Measurements from ENCODE around the gene ARL15. TPM values are rescaled to one million over a fixed set of nuclear protein-coding genes. Genes with fewer than 3 reads are reported as not detected.

Gene ARL15
- total and polyA plus RNA-seq, 9 of the 15 experiments (the other 6 are each of a cell fraction or from before 2014, with no cell fraction given) = 18.5 to 80.4 (median 57.0) TPM

DNA sequence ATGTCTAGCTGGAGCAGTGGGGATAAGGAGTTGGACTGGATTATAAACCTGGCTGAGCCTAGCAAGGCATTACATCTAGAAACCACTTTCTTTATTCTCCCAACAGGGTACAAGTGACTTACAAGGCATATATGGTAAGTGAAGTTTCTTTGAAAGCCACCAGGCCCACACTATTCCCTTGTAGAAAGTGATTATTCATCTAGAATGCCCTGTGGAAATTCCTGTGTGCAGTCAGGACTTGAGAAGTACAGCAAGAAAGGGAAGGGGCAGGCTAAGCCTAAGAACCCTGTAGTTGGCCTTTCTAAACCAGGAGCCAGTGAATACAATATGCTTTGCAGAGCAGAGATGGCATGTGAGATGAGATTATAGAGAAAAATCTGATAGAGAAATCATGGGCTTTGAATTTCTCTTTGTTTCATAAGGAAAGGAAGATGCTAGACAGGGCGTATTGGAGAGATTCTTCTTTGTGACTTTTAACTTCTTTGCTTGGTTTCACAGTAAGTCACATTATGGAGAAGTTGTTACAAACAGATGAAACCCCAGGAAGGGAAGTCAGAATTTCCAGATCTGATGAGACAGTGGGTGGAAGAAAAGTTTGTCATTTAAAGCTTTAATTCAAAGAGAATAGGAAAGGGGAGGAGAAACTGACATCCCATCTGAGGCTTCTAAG, 428.2 kb downstream of the ARL15 start:
- CTCF ChIA-PET (ENCODE audit: low intra/inter-chr PET ratio) = no interaction called here
- TF ChIP-seq, protein P1, sequence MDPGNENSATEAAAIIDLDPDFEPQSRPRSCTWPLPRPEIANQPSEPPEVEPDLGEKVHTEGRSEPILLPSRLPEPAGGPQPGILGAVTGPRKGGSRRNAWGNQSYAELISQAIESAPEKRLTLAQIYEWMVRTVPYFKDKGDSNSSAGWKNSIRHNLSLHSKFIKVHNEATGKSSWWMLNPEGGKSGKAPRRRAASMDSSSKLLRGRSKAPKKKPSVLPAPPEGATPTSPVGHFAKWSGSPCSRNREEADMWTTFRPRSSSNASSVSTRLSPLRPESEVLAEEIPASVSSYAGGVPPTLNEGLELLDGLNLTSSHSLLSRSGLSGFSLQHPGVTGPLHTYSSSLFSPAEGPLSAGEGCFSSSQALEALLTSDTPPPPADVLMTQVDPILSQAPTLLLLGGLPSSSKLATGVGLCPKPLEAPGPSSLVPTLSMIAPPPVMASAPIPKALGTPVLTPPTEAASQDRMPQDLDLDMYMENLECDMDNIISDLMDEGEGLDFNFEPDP (CRISPR knock-in tag; IDR thresholded peaks at IDR 0.05) = no peak
- TF ChIP-seq, protein P2, sequence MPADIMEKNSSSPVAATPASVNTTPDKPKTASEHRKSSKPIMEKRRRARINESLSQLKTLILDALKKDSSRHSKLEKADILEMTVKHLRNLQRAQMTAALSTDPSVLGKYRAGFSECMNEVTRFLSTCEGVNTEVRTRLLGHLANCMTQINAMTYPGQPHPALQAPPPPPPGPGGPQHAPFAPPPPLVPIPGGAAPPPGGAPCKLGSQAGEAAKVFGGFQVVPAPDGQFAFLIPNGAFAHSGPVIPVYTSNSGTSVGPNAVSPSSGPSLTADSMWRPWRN (IDR thresholded peaks at IDR 0.05; ENCODE audit: low read depth) = no peak
- TF ChIP-seq, protein P3, sequence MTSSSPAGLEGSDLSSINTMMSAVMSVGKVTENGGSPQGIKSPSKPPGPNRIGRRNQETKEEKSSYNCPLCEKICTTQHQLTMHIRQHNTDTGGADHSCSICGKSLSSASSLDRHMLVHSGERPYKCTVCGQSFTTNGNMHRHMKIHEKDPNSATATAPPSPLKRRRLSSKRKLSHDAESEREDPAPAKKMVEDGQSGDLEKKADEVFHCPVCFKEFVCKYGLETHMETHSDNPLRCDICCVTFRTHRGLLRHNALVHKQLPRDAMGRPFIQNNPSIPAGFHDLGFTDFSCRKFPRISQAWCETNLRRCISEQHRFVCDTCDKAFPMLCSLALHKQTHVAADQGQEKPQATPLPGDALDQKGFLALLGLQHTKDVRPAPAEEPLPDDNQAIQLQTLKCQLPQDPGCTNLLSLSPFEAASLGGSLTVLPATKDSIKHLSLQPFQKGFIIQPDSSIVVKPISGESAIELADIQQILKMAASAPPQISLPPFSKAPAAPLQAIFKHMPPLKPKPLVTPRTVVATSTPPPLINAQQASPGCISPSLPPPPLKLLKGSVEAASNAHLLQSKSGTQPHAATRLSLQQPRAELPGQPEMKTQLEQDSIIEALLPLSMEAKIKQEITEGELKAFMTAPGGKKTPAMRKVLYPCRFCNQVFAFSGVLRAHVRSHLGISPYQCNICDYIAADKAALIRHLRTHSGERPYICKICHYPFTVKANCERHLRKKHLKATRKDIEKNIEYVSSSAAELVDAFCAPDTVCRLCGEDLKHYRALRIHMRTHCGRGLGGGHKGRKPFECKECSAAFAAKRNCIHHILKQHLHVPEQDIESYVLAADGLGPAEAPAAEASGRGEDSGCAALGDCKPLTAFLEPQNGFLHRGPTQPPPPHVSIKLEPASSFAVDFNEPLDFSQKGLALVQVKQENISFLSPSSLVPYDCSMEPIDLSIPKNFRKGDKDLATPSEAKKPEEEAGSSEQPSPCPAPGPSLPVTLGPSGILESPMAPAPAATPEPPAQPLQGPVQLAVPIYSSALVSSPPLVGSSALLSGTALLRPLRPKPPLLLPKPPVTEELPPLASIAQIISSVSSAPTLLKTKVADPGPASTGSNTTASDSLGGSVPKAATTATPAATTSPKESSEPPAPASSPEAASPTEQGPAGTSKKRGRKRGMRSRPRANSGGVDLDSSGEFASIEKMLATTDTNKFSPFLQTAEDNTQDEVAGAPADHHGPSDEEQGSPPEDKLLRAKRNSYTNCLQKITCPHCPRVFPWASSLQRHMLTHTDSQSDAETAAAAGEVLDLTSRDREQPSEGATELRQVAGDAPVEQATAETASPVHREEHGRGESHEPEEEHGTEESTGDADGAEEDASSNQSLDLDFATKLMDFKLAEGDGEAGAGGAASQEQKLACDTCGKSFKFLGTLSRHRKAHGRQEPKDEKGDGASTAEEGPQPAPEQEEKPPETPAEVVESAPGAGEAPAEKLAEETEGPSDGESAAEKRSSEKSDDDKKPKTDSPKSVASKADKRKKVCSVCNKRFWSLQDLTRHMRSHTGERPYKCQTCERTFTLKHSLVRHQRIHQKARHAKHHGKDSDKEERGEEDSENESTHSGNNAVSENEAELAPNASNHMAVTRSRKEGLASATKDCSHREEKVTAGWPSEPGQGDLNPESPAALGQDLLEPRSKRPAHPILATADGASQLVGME (CRISPR knock-in tag; IDR thresholded peaks at IDR 0.05) = no peak
- TF ChIP-seq, protein P4, sequence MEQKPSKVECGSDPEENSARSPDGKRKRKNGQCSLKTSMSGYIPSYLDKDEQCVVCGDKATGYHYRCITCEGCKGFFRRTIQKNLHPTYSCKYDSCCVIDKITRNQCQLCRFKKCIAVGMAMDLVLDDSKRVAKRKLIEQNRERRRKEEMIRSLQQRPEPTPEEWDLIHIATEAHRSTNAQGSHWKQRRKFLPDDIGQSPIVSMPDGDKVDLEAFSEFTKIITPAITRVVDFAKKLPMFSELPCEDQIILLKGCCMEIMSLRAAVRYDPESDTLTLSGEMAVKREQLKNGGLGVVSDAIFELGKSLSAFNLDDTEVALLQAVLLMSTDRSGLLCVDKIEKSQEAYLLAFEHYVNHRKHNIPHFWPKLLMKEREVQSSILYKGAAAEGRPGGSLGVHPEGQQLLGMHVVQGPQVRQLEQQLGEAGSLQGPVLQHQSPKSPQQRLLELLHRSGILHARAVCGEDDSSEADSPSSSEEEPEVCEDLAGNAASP (IDR thresholded peaks at IDR 0.05) = no peak
- TF ChIP-seq, protein P5, sequence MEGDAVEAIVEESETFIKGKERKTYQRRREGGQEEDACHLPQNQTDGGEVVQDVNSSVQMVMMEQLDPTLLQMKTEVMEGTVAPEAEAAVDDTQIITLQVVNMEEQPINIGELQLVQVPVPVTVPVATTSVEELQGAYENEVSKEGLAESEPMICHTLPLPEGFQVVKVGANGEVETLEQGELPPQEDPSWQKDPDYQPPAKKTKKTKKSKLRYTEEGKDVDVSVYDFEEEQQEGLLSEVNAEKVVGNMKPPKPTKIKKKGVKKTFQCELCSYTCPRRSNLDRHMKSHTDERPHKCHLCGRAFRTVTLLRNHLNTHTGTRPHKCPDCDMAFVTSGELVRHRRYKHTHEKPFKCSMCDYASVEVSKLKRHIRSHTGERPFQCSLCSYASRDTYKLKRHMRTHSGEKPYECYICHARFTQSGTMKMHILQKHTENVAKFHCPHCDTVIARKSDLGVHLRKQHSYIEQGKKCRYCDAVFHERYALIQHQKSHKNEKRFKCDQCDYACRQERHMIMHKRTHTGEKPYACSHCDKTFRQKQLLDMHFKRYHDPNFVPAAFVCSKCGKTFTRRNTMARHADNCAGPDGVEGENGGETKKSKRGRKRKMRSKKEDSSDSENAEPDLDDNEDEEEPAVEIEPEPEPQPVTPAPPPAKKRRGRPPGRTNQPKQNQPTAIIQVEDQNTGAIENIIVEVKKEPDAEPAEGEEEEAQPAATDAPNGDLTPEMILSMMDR (IDR thresholded peaks at IDR 0.05 in 2 of 3, conservative IDR thresholded peaks at IDR 0.05 in 1 of 3; ENCODE audit: insufficient read depth in 2 of 3, low read depth in 1 of 3, low read length in 3 of 3) = no peak
- TF ChIP-seq NONO (IDR thresholded peaks at IDR 0.05; ENCODE audit: low read depth in 2 of 2, low read length in 1 of 2) (no peak), ZFP30 (CRISPR knock-in tag; IDR thresholded peaks at IDR 0.05; ENCODE audit: borderline replicate concordance) (no peak), RAD21 (CRISPR knock-in tag; conservative IDR thresholded peaks at IDR 0.05 in 1 of 2, IDR thresholded peaks at IDR 0.05 in 1 of 2) (no peak)

More for the DNA sequence above, 428.2 kb downstream of the ARL15 start:
- POLR2A ChIA-PET = no interaction called here
- Histone ChIP-seq H3K27me3 (ENCODE audit: control insufficient read depth in 2 of 2, insufficient read depth in 2 of 2, low read length in 2 of 2) (no peaks in the 10 kb centered on the region), H3K4me1 (replicated peaks in 1 of 2; ENCODE audit: control insufficient read depth in 2 of 2, insufficient read depth in 2 of 2, low read length in 2 of 2) (no peaks in the 10 kb centered on the region), H3K4me2 (ENCODE audit: insufficient read depth, low read length) (no peak overlapping the region), H2AFZ (ENCODE audit: low read depth, low read length) (no peak overlapping the region), H4K20me1 (replicated peaks; ENCODE audit: control insufficient read depth, insufficient read depth, low read length) (no peaks in the 10 kb centered on the region; the same call in 1 of the 2 replicates), H3K4me3 (no peak overlapping the region), H3K27ac (ENCODE audit: extremely low read depth, low read depth, low read length) (no peak overlapping the region), H3K79me2 (ENCODE audit: control insufficient read depth, insufficient read depth, low read length) (no peaks in the 10 kb centered on the region), H3K9me1 (ENCODE audit: control insufficient read depth, insufficient read depth, low read length) (no peaks in the 10 kb centered on the region), H3K9me3 (replicated peaks; ENCODE audit: control insufficient read depth, insufficient read depth, low read depth, low read length) (no peaks in the 10 kb centered on the region), H3K9ac (ENCODE audit: insufficient read depth in 1 of 2, low read depth in 2 of 2, low read length in 2 of 2) (no peak overlapping the region), H3K36me3 (ENCODE audit: control insufficient read depth, insufficient read depth, low read length) (peaks cover 26% of the 10 kb centered on the region)
- intact Hi-C loops (cut with micrococcal nuclease) (no loop called here), in situ Hi-C loops (cut with MboI) (no loop called here)
- no TSS peak for BruUV-seq (replicated peaks)
- DNase-seq (ENCODE audit: extremely low read depth in 1 of 4, low spot score in 3 of 4) = no peak
- no peak for ATAC-seq
- 100% methylated on average over 1 of the region's 1 CpG for WGBS (ENCODE audit: insufficient coverage, low coverage, missing lambda C conversion rate)
- FAIRE-seq = no peak

All from K562 (cell line).